ENCODE results near the gene ARHGEF10L. TPM values are rescaled to one million over a fixed set of nuclear protein-coding genes. Genes with fewer than 3 reads are reported as not detected.
"Not testable (repeated sequence)": the region's sequence is repeated elsewhere in the genome, so short reads cannot be mapped to it uniquely, and the experiment has no call there.

The ARHGEF10L gene
- total RNA-seq, 1 donor from 2014 or later = 28.3 TPM

- no peak for ATAC-seq
Observed at GRCh38 chr1:17615157-17615556, 75.7 kb downstream of the ARHGEF10L start.

- ATAC-seq = no peak
Observed at GRCh38 chr1:17615959-17616358, 76.5 kb downstream of the ARHGEF10L start.

- no peak for ATAC-seq
Observed at GRCh38 chr1:17616731-17617279, 77.3 kb downstream of the ARHGEF10L start.

- peak; percentile 19 for ATAC-seq
Observed at GRCh38 chr1:17617787-17618557, 78.5 kb downstream of the ARHGEF10L start.

GRCh38 chr1:17618558-17619247 lies 79.2 kb downstream of the ARHGEF10L start:
- no peak for ATAC-seq

GRCh38 chr1:17620448-17620847 lies 81.0 kb downstream of the ARHGEF10L start:
- ATAC-seq = no peak

GRCh38 chr1:17621691-17622090 lies 82.2 kb downstream of the ARHGEF10L start:
- ATAC-seq = no peak

GRCh38 chr1:17622823-17623222 lies 83.3 kb downstream of the ARHGEF10L start:
- ATAC-seq = no peak

GRCh38 chr1:17624611-17625233 lies 85.2 kb downstream of the ARHGEF10L start:
- ATAC-seq = peak; percentile 77

- ATAC-seq = no peak
Observed at GRCh38 chr1:17627239-17628052, 87.9 kb downstream of the ARHGEF10L start.

GRCh38 chr1:17629046-17629445 lies 89.5 kb downstream of the ARHGEF10L start:
- not testable (repeated sequence) for ATAC-seq

GRCh38 chr1:17629460-17629859 lies 90.0 kb downstream of the ARHGEF10L start:
- ATAC-seq = no peak

- ATAC-seq = peak; percentile 48
Observed at GRCh38 chr1:17630048-17630830, 90.7 kb downstream of the ARHGEF10L start.

GRCh38 chr1:17630986-17631385 lies 91.5 kb downstream of the ARHGEF10L start:
- ATAC-seq = no peak

- ATAC-seq = no peak
Observed at GRCh38 chr1:17631410-17631809, 91.9 kb downstream of the ARHGEF10L start.

- ATAC-seq = no peak
Observed at GRCh38 chr1:17632106-17632505, 92.6 kb downstream of the ARHGEF10L start.

- ATAC-seq = no peak
Observed at GRCh38 chr1:17632541-17633184, 93.2 kb downstream of the ARHGEF10L start.

GRCh38 chr1:17633654-17634053 lies 94.2 kb downstream of the ARHGEF10L start:
- ATAC-seq = no peak

- no peak for ATAC-seq
Observed at GRCh38 chr1:17635276-17635675, 95.8 kb downstream of the ARHGEF10L start.

GRCh38 chr1:17635811-17636210 lies 96.3 kb downstream of the ARHGEF10L start:
- ATAC-seq = no peak

- no peak for ATAC-seq
Observed at GRCh38 chr1:17636612-17637011, 97.1 kb downstream of the ARHGEF10L start.

Data from esophagus mucosa (tissue), 1 donor.